ENCODE measurements around the gene LPP. TPM values are rescaled to one million over a fixed set of nuclear protein-coding genes. Genes with fewer than 3 reads are reported as not detected.

LPP gene
- total RNA-seq, 1 experiment from 2014 or later = 120 TPM

- peaks cover 22% of the 10 kb centered on the region for H3K4me1 Mint-ChIP-seq (ENCODE audit: low read depth, unreplicated experiment)
- Histone ChIP-seq H3K27me3 (replicated peaks; ENCODE audit: control insufficient read depth, insufficient read depth, low read length) (no peaks in the 10 kb centered on the region), H3K4me3 (ENCODE audit: low read depth, low read length) (no peak overlapping the region), H3K4me1 (peaks cover 19% of the 10 kb centered on the region), H3K9me3 (no peaks in the 10 kb centered on the region), H3K36me3 (ENCODE audit: control insufficient read depth, insufficient read depth, low read length) (no peaks in the 10 kb centered on the region)
- DNase-seq = no peak
- H3K27ac Mint-ChIP-seq (ENCODE audit: unreplicated experiment) = peak overlapping the region; percentile 71
- POLR2A ChIA-PET = no interaction called here
- H3K4me3 Mint-ChIP-seq (ENCODE audit: unreplicated experiment) = no peak overlapping the region
- no peaks in the 10 kb centered on the region for H3K9me3 Mint-ChIP-seq (ENCODE audit: unreplicated experiment)
- peaks cover 1% of the 10 kb centered on the region for H3K36me3 Mint-ChIP-seq (ENCODE audit: insufficient read depth, unreplicated experiment)
- intact Hi-C loops (cut with micrococcal nuclease; ENCODE audit: unreplicated experiment) = no loop called here
- H3K27me3 Mint-ChIP-seq (ENCODE audit: insufficient read depth, unreplicated experiment) = no peaks in the 10 kb centered on the region
- no TSS peak for BruUV-seq (replicated peaks)
- CTCF ChIA-PET = no interaction called here
- no peak for TF ChIP-seq CTCF (IDR thresholded peaks at IDR 0.05; ENCODE audit: insufficient read depth in 1 of 2, low read depth in 1 of 2, low read length in 1 of 2, severe bottlenecking in 1 of 2, unreplicated experiment in 1 of 2)
These were observed 781.0 kb downstream of the LPP start for GRCh38 chr3:188934989-188935388.

- H3K4me1 Mint-ChIP-seq (ENCODE audit: low read depth, unreplicated experiment) = peaks cover 22% of the 10 kb centered on the region
- H3K4me3 Mint-ChIP-seq (ENCODE audit: unreplicated experiment) = no peak overlapping the region
- peaks cover 19% of the 10 kb centered on the region for H3K4me1 ChIP-seq
- no peaks in the 10 kb centered on the region for H3K27me3 Mint-ChIP-seq (ENCODE audit: insufficient read depth, unreplicated experiment)
- intact Hi-C loops (cut with micrococcal nuclease; ENCODE audit: unreplicated experiment) = loop anchor here (1.0 kb wide), 1 partner anchor 18 kb away; no protein-coding TSS in a partner anchor
- H3K9me3 ChIP-seq = no peaks in the 10 kb centered on the region
- H3K4me3 ChIP-seq (ENCODE audit: low read depth, low read length) = no peak overlapping the region
- no peaks in the 10 kb centered on the region for H3K27me3 ChIP-seq (replicated peaks; ENCODE audit: control insufficient read depth, insufficient read depth, low read length)
- H3K9me3 Mint-ChIP-seq (ENCODE audit: unreplicated experiment) = no peaks in the 10 kb centered on the region
- H3K36me3 Mint-ChIP-seq (ENCODE audit: insufficient read depth, unreplicated experiment) = no peaks in the 10 kb centered on the region
- CTCF ChIA-PET = no interaction called here
- no peak overlapping the region for H3K27ac Mint-ChIP-seq (ENCODE audit: unreplicated experiment)
- no peaks in the 10 kb centered on the region for H3K36me3 ChIP-seq (ENCODE audit: control insufficient read depth, insufficient read depth, low read length)
- BruUV-seq (replicated peaks) = no TSS peak
- POLR2A ChIA-PET = no interaction called here
- TF ChIP-seq CTCF (IDR thresholded peaks at IDR 0.05; ENCODE audit: insufficient read depth in 1 of 2, low read depth in 1 of 2, low read length in 1 of 2, severe bottlenecking in 1 of 2, unreplicated experiment in 1 of 2) = no peak
- no peak for DNase-seq
These were observed 782.7 kb downstream of the LPP start for GRCh38 chr3:188936597-188937107.

DNA sequence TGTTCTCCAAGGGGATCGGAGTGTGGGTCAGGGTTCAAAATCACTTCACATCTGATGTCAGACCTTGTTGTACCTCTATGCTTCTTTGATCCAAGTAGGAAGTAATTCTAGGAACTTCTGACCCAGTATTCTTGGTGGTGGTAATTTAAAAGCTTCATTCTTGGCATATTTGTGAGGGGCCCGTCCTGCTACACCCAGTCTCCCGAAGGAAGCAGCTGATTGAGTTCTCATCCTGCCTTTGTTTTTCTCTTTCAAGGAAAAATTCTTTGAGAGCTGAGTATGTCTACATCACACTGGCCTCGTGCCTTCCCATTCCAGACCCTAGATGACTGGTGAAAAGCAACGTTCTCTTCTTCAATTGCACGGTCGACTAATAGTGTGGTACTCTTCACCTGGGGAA, 783.4 kb downstream of the LPP start:
- Histone ChIP-seq H3K4me3 (ENCODE audit: low read depth, low read length) (no peak overlapping the region), H3K4me1 (peaks cover 19% of the 10 kb centered on the region), H3K27me3 (replicated peaks; ENCODE audit: control insufficient read depth, insufficient read depth, low read length) (no peaks in the 10 kb centered on the region), H3K9me3 (no peaks in the 10 kb centered on the region), H3K36me3 (ENCODE audit: control insufficient read depth, insufficient read depth, low read length) (no peaks in the 10 kb centered on the region)
- no TSS peak for BruUV-seq (replicated peaks)
- H3K4me1 Mint-ChIP-seq (ENCODE audit: low read depth, unreplicated experiment) = peaks cover 22% of the 10 kb centered on the region
- POLR2A ChIA-PET = no interaction called here
- CTCF ChIA-PET = no interaction called here
- H3K27ac Mint-ChIP-seq (ENCODE audit: unreplicated experiment) = peak overlapping the region; percentile 47
- no peaks in the 10 kb centered on the region for H3K9me3 Mint-ChIP-seq (ENCODE audit: unreplicated experiment)
- intact Hi-C loops (cut with micrococcal nuclease; ENCODE audit: unreplicated experiment) = loop anchor here (1.0 kb wide), 1 partner anchor 19 kb away; no protein-coding TSS in a partner anchor
- DNase-seq = peak; percentile 18 to 47
- peak overlapping the region; percentile 36 for H3K4me3 Mint-ChIP-seq (ENCODE audit: unreplicated experiment)
- TF ChIP-seq CTCF (IDR thresholded peaks at IDR 0.05; ENCODE audit: insufficient read depth in 1 of 2, low read depth in 1 of 2, low read length in 1 of 2, severe bottlenecking in 1 of 2, unreplicated experiment in 1 of 2) = no peak
- no peaks in the 10 kb centered on the region for H3K36me3 Mint-ChIP-seq (ENCODE audit: insufficient read depth, unreplicated experiment)
- no peaks in the 10 kb centered on the region for H3K27me3 Mint-ChIP-seq (ENCODE audit: insufficient read depth, unreplicated experiment)

All from Caco-2 (cell line).